PFSK-1 (cell line): ENCODE results near the gene HYAL1.

Experiments used
- POLR2AphosphoS5 ChIP-seq: IDR thresholded peaks from 2 replicates; pipeline ENCODE4 v1.6.1; 2012; ENCODE audit warnings: low read depth, mild to moderate bottlenecking, control low read depth, low read length, moderate library complexity
- REST ChIP-seq, 2 experiments: IDR thresholded peaks; 2 replicates each; pipeline versions ENCODE4 v1.6.1 to v1.8.0; 2011 to 2012; ENCODE audit warnings: low read depth in 2 of 2, low read length in 2 of 2, control low read depth in 1 of 2, inconsistent platforms in 1 of 2, mild to moderate bottlenecking in 1 of 2, moderate library complexity in 1 of 2; ENCODE audit not compliant: insufficient read depth in 1 of 2
- SIN3A ChIP-seq: IDR thresholded peaks from 2 replicates; pipeline ENCODE4 v1.6.1; 2012; ENCODE audit warnings: mild to moderate bottlenecking, low read length, moderate library complexity, borderline replicate concordance; ENCODE audit not compliant: insufficient read depth
- TAF1 ChIP-seq: IDR thresholded peaks from 2 replicates; pipeline ENCODE4 v1.6.1; 2012; ENCODE audit warnings: low read length, control low read depth, borderline replicate concordance; ENCODE audit not compliant: insufficient read depth

DNA sequence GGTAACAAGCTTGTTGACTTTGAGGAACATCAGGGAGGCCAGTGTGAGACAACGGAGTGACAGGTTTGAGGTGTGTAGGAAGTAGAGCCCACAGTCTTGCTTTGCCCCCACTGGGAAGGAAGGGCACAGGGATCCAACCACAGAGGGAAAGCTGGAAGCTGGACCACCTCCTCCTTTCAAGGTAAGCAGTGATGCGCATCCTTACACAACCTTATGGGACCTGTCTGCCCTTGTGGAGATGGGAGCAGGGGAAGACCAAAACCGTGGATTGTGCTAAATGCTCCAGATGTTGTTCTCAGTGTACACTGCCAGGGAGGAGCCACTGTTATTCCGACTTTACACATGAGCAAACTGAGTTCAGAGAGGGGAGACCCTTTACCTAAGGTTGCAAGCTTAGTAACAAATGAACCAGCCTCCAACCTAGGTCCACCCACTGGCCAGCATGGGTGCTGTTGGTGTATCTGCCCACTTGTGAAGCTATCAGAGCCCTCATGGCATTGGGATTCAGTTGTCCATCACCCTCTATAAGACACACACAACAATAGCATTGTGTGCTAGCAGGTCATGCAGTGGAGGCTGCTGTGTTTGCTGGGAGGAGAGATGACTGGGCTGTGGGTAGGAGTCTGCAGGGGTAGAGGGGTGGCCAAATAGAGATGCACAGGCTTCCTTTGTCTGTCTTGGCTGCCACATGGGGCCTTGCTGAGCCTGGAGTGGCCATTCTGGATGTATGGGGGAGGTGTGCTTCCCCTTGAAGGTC lies 25.1 kb downstream of the HYAL1 start:
- TF ChIP-seq POLR2AphosphoS5 (no peak), REST (IDR thresholded peaks at IDR 0.05; ENCODE audit: insufficient read depth in 1 of 2, low read depth in 2 of 2, low read length in 2 of 2) (no peak), TAF1 (no peak), SIN3A (no peak)
